Lung (tissue), 12 donors: ENCODE measurements around the gene BCAM. TPM values are rescaled to one million over a fixed set of nuclear protein-coding genes. Genes with fewer than 3 reads are reported as not detected.

Experiments
- ATAC-seq: fragments of 200-7000 bp; cut with Tn5 transposase; one replicate; pipeline ENCODE4 v1.9.1; 2020; ENCODE audit warnings: moderate number of reproducible peaks; ENCODE audit not compliant: insufficient read depth, low FRiP score
- DNase-seq, 3 donors: peaks; one replicate each; pipeline ENCODE4 v3.0.0-alpha.2; 2013 to 2017
- H3K27ac ChIP-seq, 2 donors: one replicate each; pipeline ENCODE4 v1.5.1; 2013; ENCODE audit warnings: mild to moderate bottlenecking in 2 of 2, moderate library complexity in 2 of 2, control low read depth in 1 of 2, inconsistent platforms in 1 of 2, low read depth in 1 of 2, low read length in 1 of 2
- H3K27me3 ChIP-seq, 3 donors: one replicate each; pipeline ENCODE4 v1.5.1; 2013; ENCODE audit warnings: low read length in 2 of 3; ENCODE audit not compliant: control insufficient read depth in 3 of 3, insufficient read depth in 3 of 3
- H3K36me3 ChIP-seq, 4 donors: one replicate each; pipeline ENCODE4 v1.5.1; 2013; ENCODE audit warnings: low read length in 4 of 4, mild to moderate bottlenecking in 1 of 4, moderate library complexity in 1 of 4; ENCODE audit not compliant: control insufficient read depth in 4 of 4, insufficient read depth in 4 of 4
- H3K4me1 ChIP-seq, 5 donors: one replicate each; pipeline ENCODE4 v1.5.1; 2013; ENCODE audit warnings: low read length in 5 of 5, mild to moderate bottlenecking in 2 of 5, moderate library complexity in 1 of 5; ENCODE audit not compliant: control insufficient read depth in 5 of 5, insufficient read depth in 5 of 5
- H3K4me3 ChIP-seq: one replicate; pipeline ENCODE4 v1.5.1; 2013; ENCODE audit warnings: mild to moderate bottlenecking, control low read depth, moderate library complexity
- H3K9ac ChIP-seq, 2 donors: one replicate each; pipeline ENCODE4 v1.5.1; 2013; ENCODE audit warnings: low read length in 2 of 2, control low read depth in 1 of 2; ENCODE audit not compliant: insufficient read depth in 1 of 2
- H3K9me3 ChIP-seq, 4 donors: one replicate each; pipeline ENCODE4 v1.5.1; 2013; ENCODE audit warnings: low read length in 3 of 4, mild to moderate bottlenecking in 1 of 4, moderate library complexity in 1 of 4; ENCODE audit not compliant: control insufficient read depth in 4 of 4, insufficient read depth in 3 of 4
- WGBS, 2 donors: extraction: QIAGEN DNeasy Blood & Tissue Kit; methylation state at CpG; one replicate each; pipeline ENCODE4 v1.1.7; 2013; 5-methylcytosine and 5-hydroxymethylcytosine counted together
- polyA plus RNA-seq, 2 donors: library from polyadenylated mRNA; stranded (reverse); fragments of 200-250 nt; gene quantifications; one replicate each; pipeline ENCODE4 v1.2.1, GENCODE V29; 2013
- total RNA-seq, 2 donors: library from RNA; depleted of rRNA in 1 of 2; stranded (reverse); fragments of >200 nt in 1 of 2; gene quantifications; one replicate each; pipeline ENCODE4 v1.2.1, GENCODE V29; 2014 to 2021
- TF ChIP-seq, protein P1 (sequence below): IDR thresholded peaks from 2 replicates; pipeline ENCODE4 v1.5.1; 2012; ENCODE audit warnings: mild to moderate bottlenecking; ENCODE audit errors: control extremely low read depth, extremely low read depth
- donor health status: control.
- donor health status: control.
- donor health status: Bipolar disorder and iron deficiency.
- donor health status: healthy.
- donor health status: DM: yes; HTN: yes; CAD: no.

The BCAM gene
- total and polyA plus RNA-seq, 4 donors = 59.2 to 225 (median 185) TPM

DNA sequence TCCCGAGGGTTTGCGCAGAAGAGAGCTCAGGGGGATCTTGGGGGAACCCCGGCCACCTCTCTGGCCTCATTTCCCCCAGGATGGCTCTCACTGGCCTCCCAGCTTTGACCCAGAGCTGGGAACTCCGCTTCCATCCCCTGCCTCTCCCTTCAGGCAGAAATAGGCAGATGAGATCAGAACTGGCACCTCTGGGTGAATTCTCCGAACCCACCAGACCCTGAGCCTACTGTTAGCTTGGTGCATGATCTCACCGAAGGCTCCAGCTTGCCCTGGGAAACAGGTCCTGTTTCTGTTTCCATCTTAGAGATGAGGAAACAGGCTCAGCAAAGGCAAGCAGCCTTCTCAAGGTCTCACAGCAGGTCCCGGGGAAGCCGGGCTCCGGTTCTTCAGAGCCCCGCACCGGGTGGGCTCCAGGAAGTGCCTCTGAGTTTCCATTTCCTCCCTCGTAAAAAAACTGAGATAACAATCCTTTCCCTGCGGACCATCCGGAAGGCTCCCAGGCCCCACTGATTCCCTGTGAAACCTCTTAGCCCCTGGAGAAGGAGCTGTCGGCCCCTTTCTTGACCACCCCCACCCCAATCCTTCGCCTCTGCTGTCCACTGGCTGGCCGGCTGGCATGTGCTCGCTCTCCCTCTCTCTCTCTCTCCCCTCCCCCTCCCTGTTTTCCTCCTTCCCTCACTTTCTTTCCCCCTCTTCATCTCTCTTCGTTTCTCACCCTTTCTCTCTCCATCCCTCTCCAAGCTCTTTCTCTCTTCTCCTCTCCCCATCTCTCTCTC is 39.3 kb downstream of the BCAM start:
- 19 to 27% methylated on average over 19 of the region's 19 CpGs for WGBS, 2 donors
- peaks cover 3 to 28% (median 12%) of the 10 kb centered on the region in 5 donors for H3K4me1 ChIP-seq
- peak; percentile 57 to 72 (median 70) for DNase-seq

DNA sequence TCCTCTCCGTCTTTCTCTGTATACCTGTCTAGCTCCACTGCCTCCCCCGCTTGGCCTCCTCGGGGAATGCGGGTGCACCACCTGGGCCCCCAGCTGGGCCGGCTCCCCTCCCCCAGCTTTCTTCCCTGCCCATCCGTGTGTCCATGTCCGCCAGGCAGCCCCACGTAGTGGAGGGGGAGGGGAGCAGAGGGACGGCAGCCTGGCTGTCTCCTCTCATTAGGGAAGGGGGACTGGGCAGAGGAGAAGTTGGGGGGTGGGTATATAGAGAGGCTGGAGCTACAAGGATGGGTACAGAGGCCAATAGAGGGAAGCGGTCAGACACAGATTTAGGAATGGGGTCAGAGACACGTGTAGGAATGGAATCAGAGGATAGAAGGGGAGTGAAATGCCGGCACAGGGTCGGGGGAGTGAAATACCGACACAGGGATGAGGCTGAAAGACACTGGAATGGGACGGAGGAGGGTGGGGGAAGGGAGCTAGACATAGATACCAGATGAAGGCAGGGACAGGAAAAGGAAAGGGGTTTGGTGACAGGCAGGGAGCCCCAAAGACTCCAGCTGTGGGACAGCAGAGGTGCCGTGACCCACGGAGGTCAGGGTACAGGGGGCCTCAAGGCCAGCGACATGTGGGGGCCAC is 40.0 kb downstream of the BCAM start:
- TF ChIP-seq, protein P1, sequence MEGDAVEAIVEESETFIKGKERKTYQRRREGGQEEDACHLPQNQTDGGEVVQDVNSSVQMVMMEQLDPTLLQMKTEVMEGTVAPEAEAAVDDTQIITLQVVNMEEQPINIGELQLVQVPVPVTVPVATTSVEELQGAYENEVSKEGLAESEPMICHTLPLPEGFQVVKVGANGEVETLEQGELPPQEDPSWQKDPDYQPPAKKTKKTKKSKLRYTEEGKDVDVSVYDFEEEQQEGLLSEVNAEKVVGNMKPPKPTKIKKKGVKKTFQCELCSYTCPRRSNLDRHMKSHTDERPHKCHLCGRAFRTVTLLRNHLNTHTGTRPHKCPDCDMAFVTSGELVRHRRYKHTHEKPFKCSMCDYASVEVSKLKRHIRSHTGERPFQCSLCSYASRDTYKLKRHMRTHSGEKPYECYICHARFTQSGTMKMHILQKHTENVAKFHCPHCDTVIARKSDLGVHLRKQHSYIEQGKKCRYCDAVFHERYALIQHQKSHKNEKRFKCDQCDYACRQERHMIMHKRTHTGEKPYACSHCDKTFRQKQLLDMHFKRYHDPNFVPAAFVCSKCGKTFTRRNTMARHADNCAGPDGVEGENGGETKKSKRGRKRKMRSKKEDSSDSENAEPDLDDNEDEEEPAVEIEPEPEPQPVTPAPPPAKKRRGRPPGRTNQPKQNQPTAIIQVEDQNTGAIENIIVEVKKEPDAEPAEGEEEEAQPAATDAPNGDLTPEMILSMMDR = no peak
- no peaks in the 10 kb centered on the region for H3K27me3 ChIP-seq
- no peak overlapping the region for H3K4me3 ChIP-seq
- peaks cover 0 to 5% (median 0%) of the 10 kb centered on the region in 4 donors for H3K36me3 ChIP-seq
- H3K4me1 ChIP-seq = peaks cover 3 to 28% (median 12%) of the 10 kb centered on the region in 5 donors
- peak overlapping the region in 1 of 2 donors; percentile 45 for H3K9ac ChIP-seq
- H3K9me3 ChIP-seq = no peaks in the 10 kb centered on the region
- ATAC-seq = no peak
- DNase-seq = peak; percentile 43 to 58 (median 51)
- 31 to 37% methylated on average over 18 of the region's 18 CpGs for WGBS, 2 donors
- peak overlapping the region; percentile 95 to 96 for H3K27ac ChIP-seq

More for the DNA sequence above, 39.3 kb downstream of the BCAM start:
- TF ChIP-seq, protein P1 = no peak
- no peak for ATAC-seq
- peak overlapping the region; percentile 45 to 55 for H3K9ac ChIP-seq
- H3K27me3 ChIP-seq = no peaks in the 10 kb centered on the region
- H3K9me3 ChIP-seq = no peaks in the 10 kb centered on the region
- peak overlapping the region; percentile 39 for H3K4me3 ChIP-seq
- peak overlapping the region; percentile 95 to 96 for H3K27ac ChIP-seq
- H3K36me3 ChIP-seq = peaks cover 0 to 2% (median 0%) of the 10 kb centered on the region in 4 donors

DNA sequence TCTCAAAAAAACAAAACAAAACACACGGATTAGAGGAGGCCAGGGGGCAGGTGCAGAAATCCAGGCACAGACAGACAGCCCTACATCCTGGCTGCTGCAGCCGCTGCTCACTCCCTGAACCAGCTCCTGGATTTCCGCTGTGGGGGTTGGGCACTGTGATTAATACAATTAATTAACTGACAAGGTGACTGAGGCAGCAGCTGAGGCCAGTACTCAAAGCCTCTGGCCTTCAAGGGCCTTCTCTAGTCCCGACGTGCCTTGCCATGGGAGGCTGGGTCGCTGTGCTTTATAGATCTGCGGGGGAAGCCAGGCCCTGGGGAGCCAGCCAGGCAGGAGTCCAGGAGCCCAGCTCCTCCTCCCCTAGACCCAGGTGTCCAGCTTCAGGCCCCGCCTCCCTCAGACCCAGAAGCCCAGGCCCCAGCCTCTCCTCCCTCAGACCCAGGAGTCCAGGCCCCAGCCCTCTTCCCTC is 41.8 kb downstream of the BCAM start:
- DNase-seq (no peak), ATAC-seq (no peak)
- 74 to 76% methylated on average over 8 of the region's 8 CpGs for WGBS, 2 donors

More for the DNA sequence above, 41.8 kb downstream of the BCAM start:
- no peak overlapping the region for H3K9ac ChIP-seq
- no peaks in the 10 kb centered on the region for H3K9me3 ChIP-seq
- H3K4me1 ChIP-seq = peaks cover 0 to 23% (median 10%) of the 10 kb centered on the region in 5 donors
- peaks cover 0 to 5% (median 0%) of the 10 kb centered on the region in 4 donors for H3K36me3 ChIP-seq
- H3K27me3 ChIP-seq = no peaks in the 10 kb centered on the region
- H3K27ac ChIP-seq = peak overlapping the region in 1 of 2 donors; percentile 43
- H3K4me3 ChIP-seq = no peak overlapping the region
- TF ChIP-seq, protein P1 = no peak
